Measurements from ENCODE around the gene SARS2.

- TF ChIP-seq POLR2A (IDR thresholded peaks at IDR 0.05; ENCODE audit: low read depth, low read length), result no peak
- TF ChIP-seq POLR2AphosphoS5 (IDR thresholded peaks at IDR 0.05; ENCODE audit: low read depth, low read length), result no peak
Measured at GRCh38 chr19:38958301-38958700, 27.7 kb upstream of the SARS2 start.
